AG09319 (cell line): ENCODE results near the gene SLC35E1.

Experiments
- DNase-seq: peaks from one replicate; pipeline ENCODE4 v3.0.0-alpha.2; 2010; ENCODE audit warnings: low read depth; ENCODE audit errors: extremely low read depth
- TF ChIP-seq, protein P1 (sequence below): IDR thresholded peaks from 2 replicates; pipeline ENCODE4 v1.5.1; 2011; ENCODE audit warnings: low read depth, mild to moderate bottlenecking, inconsistent platforms, low read length, moderate library complexity

SLC35E1 gene

DNA sequence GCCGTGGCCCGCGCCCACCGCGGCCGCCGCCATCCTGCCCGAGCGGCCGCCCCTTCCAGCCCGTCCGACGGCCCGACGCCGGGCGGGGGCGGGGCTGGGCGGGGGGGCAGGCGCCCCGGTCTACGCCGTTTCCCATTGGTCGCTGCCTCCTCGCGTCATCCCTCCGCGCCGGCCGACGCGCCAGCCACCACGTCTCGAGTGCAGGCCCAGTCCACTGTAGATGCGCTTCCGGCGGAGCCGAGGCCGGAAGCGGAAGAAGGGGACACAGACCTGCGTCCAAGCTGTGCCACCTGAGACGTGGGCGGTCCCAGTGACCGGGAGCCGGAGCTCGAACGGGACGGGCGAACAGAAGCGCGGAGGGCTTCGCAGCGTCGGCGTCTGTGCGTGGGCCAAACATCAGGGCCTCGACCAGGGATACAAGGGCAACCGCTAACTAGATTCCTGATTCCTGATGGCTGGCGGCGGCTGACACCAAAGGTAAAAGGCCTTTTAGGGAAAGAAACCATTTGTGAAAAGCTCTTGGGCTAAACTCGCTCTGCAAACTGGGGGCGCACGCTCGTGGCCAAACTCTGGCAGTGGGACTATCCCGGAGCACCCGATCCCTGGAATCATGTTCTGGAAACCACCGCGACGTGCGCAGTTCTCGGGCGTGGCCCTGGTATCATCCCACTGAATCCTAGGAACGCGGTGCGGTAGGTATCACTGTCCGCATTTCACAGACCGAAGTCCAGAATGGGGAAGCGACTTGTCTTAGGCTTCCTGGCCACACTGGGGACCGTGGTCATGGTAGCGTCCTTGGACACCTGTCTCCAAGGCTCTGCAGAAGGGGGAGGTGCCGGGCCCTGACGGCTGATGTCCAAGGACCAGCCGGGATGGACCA is at the start of gene SLC35E1:
TSS of gene SLC35E1 (minus strand) at position 84 of the 880 bp plus-strand sequence. CDS start at position 33, 51 bp downstream.
- peak; percentile 85 for DNase-seq
- TF ChIP-seq, protein P1, sequence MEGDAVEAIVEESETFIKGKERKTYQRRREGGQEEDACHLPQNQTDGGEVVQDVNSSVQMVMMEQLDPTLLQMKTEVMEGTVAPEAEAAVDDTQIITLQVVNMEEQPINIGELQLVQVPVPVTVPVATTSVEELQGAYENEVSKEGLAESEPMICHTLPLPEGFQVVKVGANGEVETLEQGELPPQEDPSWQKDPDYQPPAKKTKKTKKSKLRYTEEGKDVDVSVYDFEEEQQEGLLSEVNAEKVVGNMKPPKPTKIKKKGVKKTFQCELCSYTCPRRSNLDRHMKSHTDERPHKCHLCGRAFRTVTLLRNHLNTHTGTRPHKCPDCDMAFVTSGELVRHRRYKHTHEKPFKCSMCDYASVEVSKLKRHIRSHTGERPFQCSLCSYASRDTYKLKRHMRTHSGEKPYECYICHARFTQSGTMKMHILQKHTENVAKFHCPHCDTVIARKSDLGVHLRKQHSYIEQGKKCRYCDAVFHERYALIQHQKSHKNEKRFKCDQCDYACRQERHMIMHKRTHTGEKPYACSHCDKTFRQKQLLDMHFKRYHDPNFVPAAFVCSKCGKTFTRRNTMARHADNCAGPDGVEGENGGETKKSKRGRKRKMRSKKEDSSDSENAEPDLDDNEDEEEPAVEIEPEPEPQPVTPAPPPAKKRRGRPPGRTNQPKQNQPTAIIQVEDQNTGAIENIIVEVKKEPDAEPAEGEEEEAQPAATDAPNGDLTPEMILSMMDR = no peak

DNA sequence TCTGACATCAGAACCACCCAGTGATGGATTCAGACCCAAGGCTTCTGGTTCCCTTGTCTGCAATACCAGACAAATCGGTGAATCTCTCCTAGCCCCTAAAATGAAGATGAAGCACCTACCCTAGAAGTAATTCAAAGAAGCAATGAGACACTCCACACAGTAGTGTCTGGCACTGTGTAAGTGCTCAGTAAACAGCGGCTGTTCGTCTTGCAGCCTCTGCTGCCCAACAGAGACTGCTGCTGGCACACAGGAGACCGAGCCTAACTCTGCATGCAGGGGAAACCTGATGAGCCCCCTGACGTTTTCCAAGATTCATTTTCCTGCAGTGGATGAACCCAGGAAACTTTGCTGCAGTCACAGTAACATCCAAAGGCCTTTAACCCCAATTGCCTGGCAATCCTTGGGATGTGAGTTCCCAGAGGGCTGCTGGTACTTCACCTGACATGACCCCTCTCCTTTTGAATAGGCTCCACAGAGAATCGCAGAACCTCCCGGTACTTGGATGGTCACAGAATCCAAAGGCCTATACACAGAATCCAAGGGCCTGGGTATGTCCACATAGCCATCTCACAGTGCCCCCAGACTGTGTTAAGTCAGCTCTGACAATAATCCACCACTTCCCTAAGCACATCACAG is 49.1 kb upstream of the SLC35E1 start:
- TF ChIP-seq, protein P1 = no peak
- no peak for DNase-seq

DNA sequence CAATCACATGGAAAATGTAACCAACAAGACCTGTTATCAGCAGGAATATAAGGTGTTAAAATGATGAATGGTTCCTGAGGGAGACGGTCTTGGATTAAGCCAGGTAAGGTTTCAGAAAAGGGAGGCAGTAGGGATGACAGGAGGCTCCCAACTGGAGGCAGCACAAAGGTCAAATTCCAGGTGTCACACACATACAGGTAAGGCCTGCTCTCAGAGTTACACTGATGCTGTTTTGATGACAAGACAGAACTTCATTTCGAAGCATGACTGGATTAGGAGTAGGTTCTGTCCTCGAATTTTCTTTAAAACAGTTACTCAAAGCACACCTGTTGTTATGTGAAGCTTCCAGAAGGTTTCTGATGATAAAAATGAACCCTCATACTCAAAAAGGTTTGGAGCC is 48.4 kb upstream of the SLC35E1 start:
- TF ChIP-seq, protein P1 = no peak
- DNase-seq = no peak

DNA sequence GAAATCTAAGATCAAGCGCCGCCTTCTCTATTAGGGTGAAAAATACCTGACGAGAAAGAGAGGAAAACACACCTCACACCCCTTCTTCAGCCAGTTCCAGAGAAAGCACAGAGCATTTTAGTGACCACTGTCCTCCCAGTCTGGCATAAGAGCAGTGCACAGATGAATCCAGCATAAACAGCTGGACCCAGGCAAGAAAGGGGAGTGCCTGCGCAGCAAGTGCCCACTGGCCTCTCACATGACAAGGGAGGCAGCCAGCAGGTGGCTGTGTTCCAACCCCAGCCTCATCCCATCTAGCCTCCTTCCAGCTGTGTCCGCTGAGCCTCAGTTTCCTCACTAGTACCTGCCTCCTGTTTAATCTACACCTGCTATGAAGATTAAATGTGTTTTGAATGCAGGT is 47.8 kb upstream of the SLC35E1 start:
- TF ChIP-seq, protein P1 = no peak
- no peak for DNase-seq

DNA sequence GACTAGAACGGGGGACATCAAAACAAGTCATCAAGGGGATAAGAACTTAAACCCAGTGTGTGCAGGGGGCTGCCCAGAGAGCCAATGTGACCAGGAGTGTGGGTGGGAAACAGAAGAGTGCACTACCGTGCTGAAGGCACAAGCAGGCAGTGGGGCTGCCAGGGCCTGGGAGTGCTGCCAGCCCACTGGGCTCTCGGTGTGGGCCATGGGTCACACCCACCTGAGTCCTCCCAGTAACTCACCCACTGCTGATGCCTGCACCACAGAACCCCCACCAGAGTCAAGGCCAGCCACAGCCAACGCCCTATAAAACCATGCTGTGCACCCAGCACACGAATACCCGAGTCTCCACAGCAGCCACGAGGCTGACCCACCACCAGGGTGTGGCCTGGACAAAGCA is 47.2 kb upstream of the SLC35E1 start:
- TF ChIP-seq, protein P1 = no peak
- DNase-seq = no peak

DNA sequence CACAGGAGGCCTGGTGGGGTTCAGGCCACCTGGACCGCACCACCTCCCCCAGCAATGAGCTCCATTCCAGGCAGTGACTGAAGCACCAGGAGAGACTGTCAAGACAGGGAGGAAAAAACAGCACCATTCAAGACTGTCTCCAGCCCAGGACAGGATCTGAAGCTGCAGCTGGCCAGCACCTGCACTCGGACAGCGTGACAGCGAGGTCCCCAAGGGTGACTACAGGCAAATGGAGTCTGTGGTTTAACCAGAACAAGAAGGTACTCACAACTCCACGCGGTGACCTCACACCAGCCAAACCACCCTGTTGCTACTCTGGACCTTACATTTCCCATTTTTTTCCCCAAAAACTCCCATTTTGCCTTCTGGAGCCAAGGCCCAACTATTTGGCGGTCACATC is 46.0 kb upstream of the SLC35E1 start:
- DNase-seq = no peak
- TF ChIP-seq, protein P1 = no peak

DNA sequence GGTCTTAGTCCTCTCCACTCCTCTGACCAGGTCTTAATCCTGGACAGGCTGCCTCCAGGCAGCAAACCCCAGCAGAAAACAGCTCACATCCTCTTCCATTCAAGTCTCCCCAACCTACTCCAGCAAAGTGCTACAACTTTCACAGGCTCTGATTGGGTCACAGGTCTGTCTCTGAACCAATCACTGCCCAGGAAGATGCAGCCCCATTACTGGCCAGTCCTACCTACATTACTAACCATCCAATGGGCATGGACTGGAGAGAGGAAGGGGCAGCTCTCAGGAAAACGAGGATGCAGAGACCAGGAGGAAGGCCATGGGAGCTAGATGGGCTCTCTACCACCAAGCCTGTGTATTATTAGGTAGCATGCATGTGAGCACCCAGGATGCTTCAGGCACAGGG is 43.6 kb upstream of the SLC35E1 start:
- DNase-seq = no peak

More for the DNA sequence above, 43.6 kb upstream of the SLC35E1 start:
- TF ChIP-seq, protein P1 = no peak
